WTC11 (cell line): ENCODE data around the gene COIL. TPM values are rescaled to one million over a fixed set of nuclear protein-coding genes. Genes with fewer than 3 reads are reported as not detected.

Experiments
- ATAC-seq: fragments of 200-7000 bp; cut with Tn5 transposase; 2 replicates; pipeline ENCODE4 v1.10.0; 2021; ENCODE audit warnings: mild to moderate bottlenecking, moderate library complexity
- CTCF ChIA-PET: fragments of 300-600 bp; sonication (Branson Sonifier 250); formaldehyde crosslinking; loops from one replicate; lab custom pipeline; 2021; ENCODE audit warnings: antibody characterized with exemption; lab: Charles Lee
- POLR2A ChIA-PET: fragments of 350-600 bp; sonication (Branson Sonifier 250); formaldehyde crosslinking; loops from one replicate; lab custom pipeline; 2021; ENCODE audit warnings: antibody characterized with exemption; lab: Charles Lee
- DNase-seq: peaks from one replicate; pipeline ENCODE4 v3.0.0; 2021; ENCODE audit warnings: low spot score
- H3K27ac Mint-ChIP-seq: 2 replicates; pipeline ENCODE4 v1.8.0; 2021; ENCODE audit warnings: mixed read lengths
- H3K27me3 Mint-ChIP-seq: 2 replicates; pipeline ENCODE4 v1.8.0; 2021; ENCODE audit warnings: low read depth, mild to moderate bottlenecking, moderate library complexity, mixed read lengths
- H3K36me3 Mint-ChIP-seq: 2 replicates; pipeline ENCODE4 v1.8.0; 2021; ENCODE audit warnings: mixed read lengths
- H3K4me1 Mint-ChIP-seq: 2 replicates; pipeline ENCODE4 v1.8.0; 2022; ENCODE audit warnings: mixed read lengths
- H3K4me3 Mint-ChIP-seq: 2 replicates; pipeline ENCODE4 v1.8.0; 2021; ENCODE audit warnings: mild to moderate bottlenecking, moderate library complexity, mixed read lengths
- H3K9me3 Mint-ChIP-seq: 2 replicates; pipeline ENCODE4 v1.8.0; 2021; ENCODE audit warnings: mixed read lengths
- ATF6 ChIP-seq: sonication (generic); formaldehyde crosslinking; IDR thresholded peaks from 2 replicates; pipeline ENCODE4 v1.8.1; 2023; ENCODE audit warnings: mild to moderate bottlenecking, missing genetic modification reagents
- ERG ChIP-seq: fragments of 250-450 bp; sonication (Bioruptor Pico); IDR thresholded peaks from 2 replicates; pipeline ENCODE4 v1.8.0; 2021; ENCODE audit warnings: mild to moderate bottlenecking
- ETV6 ChIP-seq: sonication (generic); formaldehyde crosslinking; IDR thresholded peaks from 2 replicates; pipeline ENCODE4 v1.8.1; 2022; ENCODE audit warnings: mild to moderate bottlenecking, missing genetic modification reagents
- FOXP1 ChIP-seq: sonication (generic); formaldehyde crosslinking; IDR thresholded peaks from 2 replicates; pipeline ENCODE4 v1.8.0; 2022; ENCODE audit warnings: missing genetic modification reagents, mild to moderate bottlenecking, moderate library complexity, borderline replicate concordance
- MYBL2 ChIP-seq: sonication (generic); formaldehyde crosslinking; IDR thresholded peaks from 2 replicates; pipeline ENCODE4 v1.8.1; 2023; ENCODE audit warnings: mild to moderate bottlenecking, moderate library complexity, missing genetic modification reagents
- NFYB ChIP-seq: sonication (generic); formaldehyde crosslinking; conservative IDR thresholded peaks from 2 replicates; pipeline ENCODE4 v1.8.0; 2022; ENCODE audit warnings: low read depth, missing genetic modification reagents
- ZNF423 ChIP-seq: fragments of 250-450 bp; sonication (Bioruptor Pico); IDR thresholded peaks from 2 replicates; pipeline ENCODE4 v2.1.2; 2022; ENCODE audit warnings: mild to moderate bottlenecking, moderate library complexity
- total RNA-seq: library from RNA; stranded (reverse); gene quantifications from 3 replicates; pipeline ENCODE4 v1.2.3, GENCODE V29; 2021
- TF ChIP-seq, protein P1 (sequence below): sonication (generic); formaldehyde crosslinking; IDR thresholded peaks from 2 replicates; pipeline ENCODE4 v1.8.1; 2022; ENCODE audit warnings: missing genetic modification reagents, borderline replicate concordance
- TF ChIP-seq, protein P2 (sequence below): fragments of 250-450 bp; sonication (Bioruptor Pico); IDR thresholded peaks from 2 replicates; pipeline ENCODE4 v1.9.0; 2021; ENCODE audit warnings: mild to moderate bottlenecking, borderline replicate concordance

COIL gene
- total RNA-seq, 1 experiment from 2014 or later: 23.5 TPM

DNA sequence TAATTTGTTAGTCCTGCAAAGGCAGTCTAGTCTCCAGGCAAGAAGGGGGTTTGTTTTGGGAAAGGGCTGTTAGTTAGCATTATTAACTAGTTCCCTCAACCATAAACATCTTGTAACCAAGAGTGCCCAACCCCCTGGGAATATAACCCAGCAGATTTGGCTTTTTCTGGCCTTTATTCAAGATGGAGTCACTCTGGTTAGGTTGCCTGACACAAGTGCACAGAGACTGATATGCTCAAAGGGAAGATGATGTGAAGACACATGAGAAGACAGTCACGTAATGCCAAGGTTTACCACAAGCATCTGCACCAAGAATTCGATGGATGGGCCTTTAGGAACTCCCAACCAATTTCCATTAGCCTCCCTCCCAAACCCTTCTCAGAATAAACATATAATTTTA lies 13.2 kb upstream of the COIL start:
- ChIA-PET POLR2A (no interaction called here), CTCF (no interaction called here)
- H3K27me3 Mint-ChIP-seq: no peaks in the 10 kb centered on the region
- peaks cover 34% of the 10 kb centered on the region for H3K4me1 Mint-ChIP-seq
- no peak overlapping the region for H3K4me3 Mint-ChIP-seq
- TF ChIP-seq ZNF423 (CRISPR knock-in tag) (0 out of 2 replicates have a peak, but pooled peaks have one; percentile 15), NFYB (no peak)
- ATAC-seq (no peak), DNase-seq (no peak)
- peaks cover 41% of the 10 kb centered on the region for H3K9me3 Mint-ChIP-seq
- no peak overlapping the region for H3K27ac Mint-ChIP-seq
- H3K36me3 Mint-ChIP-seq: peaks cover 33% of the 10 kb centered on the region

DNA sequence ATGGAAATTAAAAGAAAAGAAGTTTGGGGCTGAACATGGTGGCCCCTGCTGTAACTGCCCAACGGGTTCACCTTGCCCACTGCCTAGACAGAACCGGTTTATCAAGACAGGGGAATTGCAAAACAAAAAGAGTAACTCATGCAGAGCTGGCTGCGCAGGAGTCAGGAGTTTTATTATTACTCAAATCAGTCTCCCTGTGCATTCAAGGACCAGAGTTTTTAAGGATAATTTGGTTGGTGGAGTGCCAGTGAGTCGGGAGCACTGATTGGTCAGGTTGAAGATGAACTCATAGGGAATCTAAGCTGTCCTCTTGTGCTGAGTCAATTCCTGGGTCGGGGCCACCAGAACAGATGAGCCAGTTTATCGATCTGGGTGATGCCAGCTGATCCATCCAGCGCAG lies 12.7 kb upstream of the COIL start:
- ATAC-seq: no peak
- POLR2A ChIA-PET: no interaction called here
- DNase-seq: no peak
- CTCF ChIA-PET: no interaction called here
- H3K4me1 Mint-ChIP-seq: peaks cover 29% of the 10 kb centered on the region
- H3K27me3 Mint-ChIP-seq: no peaks in the 10 kb centered on the region
- H3K27ac Mint-ChIP-seq: no peak overlapping the region
- peaks cover 41% of the 10 kb centered on the region for H3K9me3 Mint-ChIP-seq
- H3K36me3 Mint-ChIP-seq: peaks cover 33% of the 10 kb centered on the region
- TF ChIP-seq ETV6 (CRISPR knock-in tag): no peak
- no peak overlapping the region for H3K4me3 Mint-ChIP-seq

DNA sequence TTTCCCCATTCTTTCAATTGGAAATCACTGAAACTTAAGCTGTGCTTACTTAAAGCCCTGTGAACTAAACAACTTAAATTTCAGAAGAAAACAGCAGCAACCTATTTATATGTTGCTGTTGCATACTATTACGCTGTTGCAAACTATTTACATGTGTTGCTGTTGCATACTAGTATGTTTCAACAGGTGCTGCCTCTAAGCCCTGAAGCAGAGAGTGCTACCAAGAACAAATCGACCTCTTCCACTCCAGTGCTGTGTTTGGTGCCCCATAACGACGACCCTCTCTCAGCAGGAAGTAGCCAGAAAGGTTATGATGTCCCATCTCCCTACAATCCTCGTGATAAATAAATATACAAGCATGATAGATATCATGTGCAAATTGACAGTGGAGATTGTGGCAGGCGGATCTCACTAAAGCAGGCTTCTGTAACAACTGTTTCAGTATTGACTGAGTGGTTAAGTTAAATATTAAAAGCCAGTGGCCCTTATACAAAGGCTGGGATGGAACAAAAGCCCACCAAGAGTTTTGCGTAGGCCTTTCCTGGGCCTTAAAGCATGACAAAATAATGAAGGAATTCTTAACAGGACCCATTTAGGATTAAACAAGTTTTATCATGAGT lies 11.4 kb upstream of the COIL start:
- H3K27me3 Mint-ChIP-seq: no peaks in the 10 kb centered on the region
- H3K4me3 Mint-ChIP-seq: no peak overlapping the region
- CTCF ChIA-PET: no interaction called here
- POLR2A ChIA-PET: no interaction called here
- DNase-seq (no peak), ATAC-seq (no peak)
- peaks cover 41% of the 10 kb centered on the region for H3K9me3 Mint-ChIP-seq
- H3K36me3 Mint-ChIP-seq: peaks cover 33% of the 10 kb centered on the region
- no peak overlapping the region for H3K27ac Mint-ChIP-seq
- H3K4me1 Mint-ChIP-seq: peaks cover 22% of the 10 kb centered on the region
- TF ChIP-seq ZNF423 (CRISPR knock-in tag) (no peak), ERG (CRISPR knock-in tag) (no peak), ATF6 (CRISPR knock-in tag) (no peak), MYBL2 (CRISPR knock-in tag) (no peak), FOXP1 (CRISPR knock-in tag) (no peak)
- TF ChIP-seq, protein P1, sequence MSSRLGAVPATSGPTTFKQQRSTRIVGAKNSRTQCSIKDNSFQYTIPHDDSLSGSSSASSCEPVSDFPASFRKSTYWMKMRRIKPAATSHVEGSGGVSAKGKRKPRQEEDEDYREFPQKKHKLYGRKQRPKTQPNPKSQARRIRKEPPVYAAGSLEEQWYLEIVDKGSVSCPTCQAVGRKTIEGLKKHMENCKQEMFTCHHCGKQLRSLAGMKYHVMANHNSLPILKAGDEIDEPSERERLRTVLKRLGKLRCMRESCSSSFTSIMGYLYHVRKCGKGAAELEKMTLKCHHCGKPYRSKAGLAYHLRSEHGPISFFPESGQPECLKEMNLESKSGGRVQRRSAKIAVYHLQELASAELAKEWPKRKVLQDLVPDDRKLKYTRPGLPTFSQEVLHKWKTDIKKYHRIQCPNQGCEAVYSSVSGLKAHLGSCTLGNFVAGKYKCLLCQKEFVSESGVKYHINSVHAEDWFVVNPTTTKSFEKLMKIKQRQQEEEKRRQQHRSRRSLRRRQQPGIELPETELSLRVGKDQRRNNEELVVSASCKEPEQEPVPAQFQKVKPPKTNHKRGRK (CRISPR knock-in tag): no peak
- TF ChIP-seq, protein P2, sequence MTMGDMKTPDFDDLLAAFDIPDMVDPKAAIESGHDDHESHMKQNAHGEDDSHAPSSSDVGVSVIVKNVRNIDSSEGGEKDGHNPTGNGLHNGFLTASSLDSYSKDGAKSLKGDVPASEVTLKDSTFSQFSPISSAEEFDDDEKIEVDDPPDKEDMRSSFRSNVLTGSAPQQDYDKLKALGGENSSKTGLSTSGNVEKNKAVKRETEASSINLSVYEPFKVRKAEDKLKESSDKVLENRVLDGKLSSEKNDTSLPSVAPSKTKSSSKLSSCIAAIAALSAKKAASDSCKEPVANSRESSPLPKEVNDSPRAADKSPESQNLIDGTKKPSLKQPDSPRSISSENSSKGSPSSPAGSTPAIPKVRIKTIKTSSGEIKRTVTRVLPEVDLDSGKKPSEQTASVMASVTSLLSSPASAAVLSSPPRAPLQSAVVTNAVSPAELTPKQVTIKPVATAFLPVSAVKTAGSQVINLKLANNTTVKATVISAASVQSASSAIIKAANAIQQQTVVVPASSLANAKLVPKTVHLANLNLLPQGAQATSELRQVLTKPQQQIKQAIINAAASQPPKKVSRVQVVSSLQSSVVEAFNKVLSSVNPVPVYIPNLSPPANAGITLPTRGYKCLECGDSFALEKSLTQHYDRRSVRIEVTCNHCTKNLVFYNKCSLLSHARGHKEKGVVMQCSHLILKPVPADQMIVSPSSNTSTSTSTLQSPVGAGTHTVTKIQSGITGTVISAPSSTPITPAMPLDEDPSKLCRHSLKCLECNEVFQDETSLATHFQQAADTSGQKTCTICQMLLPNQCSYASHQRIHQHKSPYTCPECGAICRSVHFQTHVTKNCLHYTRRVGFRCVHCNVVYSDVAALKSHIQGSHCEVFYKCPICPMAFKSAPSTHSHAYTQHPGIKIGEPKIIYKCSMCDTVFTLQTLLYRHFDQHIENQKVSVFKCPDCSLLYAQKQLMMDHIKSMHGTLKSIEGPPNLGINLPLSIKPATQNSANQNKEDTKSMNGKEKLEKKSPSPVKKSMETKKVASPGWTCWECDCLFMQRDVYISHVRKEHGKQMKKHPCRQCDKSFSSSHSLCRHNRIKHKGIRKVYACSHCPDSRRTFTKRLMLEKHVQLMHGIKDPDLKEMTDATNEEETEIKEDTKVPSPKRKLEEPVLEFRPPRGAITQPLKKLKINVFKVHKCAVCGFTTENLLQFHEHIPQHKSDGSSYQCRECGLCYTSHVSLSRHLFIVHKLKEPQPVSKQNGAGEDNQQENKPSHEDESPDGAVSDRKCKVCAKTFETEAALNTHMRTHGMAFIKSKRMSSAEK (CRISPR knock-in tag): no peak
- TF ChIP-seq, all 79 proteins: peak for 0
